ENCODE results near the gene TRPV4.
"Not testable (repeated sequence)": the region's sequence is repeated elsewhere in the genome, so short reads cannot be mapped to it uniquely, and the experiment has no call there.

Gene TRPV4

DNA sequence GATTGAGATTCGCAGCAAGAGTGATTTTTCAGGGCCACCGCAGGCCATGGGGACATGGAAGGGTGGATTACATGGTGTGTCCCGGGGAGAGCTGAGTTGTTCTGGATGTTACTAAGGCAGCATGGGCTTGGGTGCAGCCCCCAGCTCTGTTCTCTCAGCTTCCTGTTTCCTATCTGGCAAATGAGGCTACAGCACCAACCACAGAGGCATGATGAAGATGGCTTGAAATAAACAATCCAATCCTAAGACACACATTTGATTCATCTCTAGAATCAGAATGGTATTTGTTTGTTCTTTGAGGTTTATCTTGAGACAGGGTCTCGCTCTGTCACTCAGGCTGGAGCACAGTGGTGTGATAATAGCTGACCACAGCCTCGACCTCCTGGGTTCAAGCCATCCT lies 25.6 kb upstream of the TRPV4 start:
- no peak for DNase-seq

DNA sequence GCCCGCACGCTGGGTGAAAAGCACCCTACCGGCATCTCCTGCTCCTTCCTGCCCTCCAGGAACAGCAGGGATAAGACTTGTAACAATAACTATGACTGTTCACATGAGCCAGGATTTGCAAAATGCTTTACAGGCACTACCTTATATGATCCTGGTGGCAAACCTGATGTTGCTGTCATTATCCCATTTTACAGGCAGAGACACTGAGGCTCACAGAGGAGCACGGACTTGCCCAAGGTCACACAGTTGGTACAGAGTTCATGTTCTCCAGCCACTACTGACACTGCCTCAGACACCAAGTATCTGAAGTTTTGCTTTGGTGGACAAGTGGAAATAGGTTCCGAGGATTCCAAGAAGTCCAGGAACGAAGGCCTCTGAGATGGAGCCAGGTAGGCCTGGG lies 24.5 kb upstream of the TRPV4 start:
- DNase-seq, result no peak

DNA sequence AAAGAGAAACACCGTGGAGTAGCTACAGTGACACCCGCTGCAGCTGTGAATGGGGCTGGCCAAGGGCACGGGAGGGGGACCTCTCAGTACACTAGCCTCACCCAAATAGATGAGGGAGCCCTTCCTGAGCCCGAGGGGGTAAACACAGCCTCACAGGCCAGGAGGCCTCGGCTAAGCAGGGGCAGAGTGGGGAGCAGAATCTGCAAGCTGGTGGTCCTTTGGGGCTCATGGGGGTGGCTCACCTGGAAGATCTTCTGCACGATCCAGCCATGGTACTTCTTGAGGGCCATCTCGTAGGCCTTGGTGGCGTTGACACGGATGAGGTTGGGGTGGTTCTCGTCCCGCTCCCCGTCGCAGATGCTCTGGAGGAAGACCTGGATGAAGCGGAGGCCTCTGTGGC lies 22.2 kb upstream of the TRPV4 start:
- DNase-seq, result no peak

DNA sequence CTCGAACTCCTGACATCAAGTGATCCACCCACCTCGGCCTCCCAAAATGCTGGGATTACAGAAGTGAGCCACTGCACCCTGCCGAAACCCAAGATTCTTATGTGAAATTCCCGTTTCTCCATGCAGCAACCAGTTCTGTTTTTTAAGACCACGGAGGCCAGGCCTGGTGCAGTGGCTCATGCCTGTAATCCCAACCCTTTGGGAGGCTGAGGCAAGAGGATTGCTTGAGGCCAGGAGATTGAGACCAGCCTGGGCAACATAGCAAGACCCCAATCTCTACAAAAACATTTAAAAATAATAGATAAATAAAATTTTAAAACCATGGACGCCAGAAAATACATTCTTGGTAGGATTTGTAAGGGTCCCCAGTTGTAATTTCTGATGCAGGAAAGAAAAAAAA lies 17.3 kb upstream of the TRPV4 start:
- not testable (repeated sequence) for DNase-seq

DNA sequence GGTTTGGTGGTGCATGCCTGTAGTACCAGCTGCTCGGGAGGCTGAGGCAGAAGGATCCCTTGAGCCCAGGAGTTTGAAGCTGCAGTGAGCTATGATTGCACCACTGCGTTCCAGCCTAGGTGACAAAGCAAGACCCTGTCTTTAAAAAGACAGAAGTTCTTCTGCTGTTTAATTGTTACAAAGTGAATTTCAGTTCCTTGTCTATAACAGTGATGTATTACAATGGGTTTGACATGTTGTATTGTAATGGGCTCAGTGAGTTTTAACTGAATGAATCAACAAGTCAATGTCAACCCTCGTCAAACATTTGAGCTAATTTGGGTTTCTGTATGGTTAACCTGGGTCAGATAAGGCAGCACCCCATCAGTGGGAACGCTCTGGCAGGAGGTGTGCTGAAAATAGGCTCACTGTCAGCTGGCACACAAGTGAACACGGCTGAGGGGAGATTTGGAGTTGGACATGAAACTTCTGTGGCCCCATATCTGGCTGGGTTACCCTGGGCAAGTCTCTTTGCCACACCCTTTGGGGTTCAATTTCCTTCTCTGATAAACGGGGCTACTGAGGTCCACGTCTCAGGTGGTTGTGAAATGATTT lies 14.0 kb upstream of the TRPV4 start:
- DNase-seq, result no peak

DNA sequence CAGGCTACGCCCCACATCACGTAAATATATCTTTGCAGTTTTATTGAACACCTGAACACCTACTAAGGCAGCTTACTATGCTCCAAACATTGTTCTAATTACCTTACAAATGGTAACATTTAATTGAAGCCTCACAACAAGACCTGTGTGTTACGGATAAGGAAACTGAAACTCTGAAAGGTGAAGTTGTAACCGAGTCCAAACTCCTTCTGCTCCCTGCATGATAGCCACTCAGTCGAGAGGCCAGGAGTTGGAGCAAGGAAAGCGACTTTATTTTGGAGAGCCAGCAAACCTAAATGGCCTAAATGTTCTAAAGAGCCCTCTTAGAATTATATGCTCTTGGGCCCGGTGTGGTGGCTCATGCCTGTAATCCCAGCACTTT lies 12.6 kb upstream of the TRPV4 start:
- no peak for DNase-seq

DNA sequence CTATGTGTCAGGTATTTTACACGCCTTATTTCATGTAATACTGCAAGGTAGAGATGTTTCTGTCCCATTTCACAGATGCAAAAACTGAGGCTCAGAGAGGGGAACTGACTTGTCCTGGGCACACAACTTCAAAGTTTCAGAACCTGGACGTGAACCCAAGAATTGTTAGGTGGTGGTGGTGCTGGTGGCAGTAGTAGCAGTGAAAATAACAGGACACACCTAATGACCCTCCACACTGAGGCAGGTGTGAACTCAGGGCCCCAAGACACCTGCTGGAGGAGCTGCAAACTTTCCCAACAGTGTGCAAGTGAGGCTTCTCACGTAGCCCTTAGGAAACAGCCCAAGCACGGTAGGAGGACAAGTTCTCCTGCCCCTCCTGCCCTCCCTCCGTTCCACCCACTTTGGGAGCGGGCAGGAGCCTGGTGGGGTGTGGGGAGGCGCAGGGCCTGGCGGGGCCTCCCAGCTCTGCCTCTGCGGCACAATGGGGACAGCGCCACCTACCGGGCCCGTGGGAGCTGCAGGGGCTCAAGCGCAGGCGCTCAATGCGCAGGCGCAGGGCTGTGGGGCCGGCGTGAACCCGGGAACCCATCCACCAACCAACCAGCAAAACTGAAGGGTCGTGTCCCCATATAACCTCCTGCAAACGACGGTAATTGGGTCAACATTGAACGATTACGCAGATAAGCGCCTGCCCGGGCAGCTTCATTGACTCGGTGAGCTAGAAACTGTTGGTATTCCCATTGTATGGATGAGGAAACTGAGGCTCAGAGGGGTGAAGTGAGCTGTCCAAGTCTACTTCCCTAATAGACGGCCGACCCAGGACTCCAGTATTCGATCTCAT lies 12.0 kb upstream of the TRPV4 start:
- DNase-seq, result peak; percentile 87

DNA sequence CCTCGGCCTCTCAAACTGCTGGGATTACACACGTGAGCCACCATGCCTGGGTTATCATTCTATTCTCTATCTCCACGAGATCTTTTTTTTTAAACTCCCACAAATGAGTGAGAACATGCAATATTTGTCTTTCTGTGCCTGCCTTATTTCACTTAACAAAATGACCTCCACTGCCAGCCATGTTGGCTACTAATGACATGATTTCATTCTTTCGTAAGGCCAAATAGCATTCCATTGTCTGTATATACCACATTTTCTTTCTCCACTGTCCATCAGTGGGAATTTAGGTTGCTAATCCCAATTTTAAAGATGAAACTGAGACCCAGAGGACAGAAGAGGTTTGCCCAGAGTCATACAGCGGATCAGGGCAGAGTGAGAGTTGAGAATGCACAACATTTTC lies 10.9 kb upstream of the TRPV4 start:
- no peak for DNase-seq

DNA sequence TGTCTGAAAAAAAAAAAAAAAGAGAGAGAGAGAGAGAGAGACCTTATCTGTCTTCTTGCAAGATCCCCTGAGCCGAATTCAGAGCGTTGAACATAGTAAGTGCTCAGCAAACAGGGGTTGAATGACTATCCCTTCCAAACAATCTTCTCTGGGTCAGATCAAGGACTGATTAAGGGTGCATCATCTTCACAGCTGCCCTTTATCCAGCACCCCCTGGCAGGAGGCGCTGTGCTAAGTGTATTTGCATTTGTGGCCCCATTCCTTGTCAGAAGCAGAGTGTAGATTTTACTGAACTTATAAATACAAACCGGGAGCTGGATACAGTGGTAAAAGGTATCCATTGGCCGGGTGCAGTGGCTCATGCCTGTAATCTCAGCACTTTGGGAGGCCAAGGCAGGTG lies 8.8 kb upstream of the TRPV4 start:
- no peak for DNase-seq

DNA sequence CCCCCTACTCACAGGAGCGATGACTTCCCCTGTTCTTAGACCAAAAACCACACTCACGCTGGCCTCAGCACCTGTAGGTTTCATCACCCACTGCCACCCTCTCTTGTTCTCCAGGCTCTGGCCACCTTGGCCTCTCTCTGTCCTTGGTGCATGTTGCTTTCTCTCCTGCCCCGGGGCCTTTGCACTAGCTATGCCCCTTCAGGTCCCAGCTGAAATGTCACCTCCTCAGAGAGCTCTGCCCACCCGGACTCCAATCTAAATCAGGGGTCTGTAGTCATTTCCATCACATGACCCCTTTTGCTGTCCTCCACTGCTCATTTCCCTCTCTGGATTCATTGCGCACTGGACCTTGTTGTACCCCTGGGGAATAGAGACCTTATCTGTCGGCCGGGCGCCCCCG lies 8.2 kb upstream of the TRPV4 start:
- DNase-seq, result no peak

DNA sequence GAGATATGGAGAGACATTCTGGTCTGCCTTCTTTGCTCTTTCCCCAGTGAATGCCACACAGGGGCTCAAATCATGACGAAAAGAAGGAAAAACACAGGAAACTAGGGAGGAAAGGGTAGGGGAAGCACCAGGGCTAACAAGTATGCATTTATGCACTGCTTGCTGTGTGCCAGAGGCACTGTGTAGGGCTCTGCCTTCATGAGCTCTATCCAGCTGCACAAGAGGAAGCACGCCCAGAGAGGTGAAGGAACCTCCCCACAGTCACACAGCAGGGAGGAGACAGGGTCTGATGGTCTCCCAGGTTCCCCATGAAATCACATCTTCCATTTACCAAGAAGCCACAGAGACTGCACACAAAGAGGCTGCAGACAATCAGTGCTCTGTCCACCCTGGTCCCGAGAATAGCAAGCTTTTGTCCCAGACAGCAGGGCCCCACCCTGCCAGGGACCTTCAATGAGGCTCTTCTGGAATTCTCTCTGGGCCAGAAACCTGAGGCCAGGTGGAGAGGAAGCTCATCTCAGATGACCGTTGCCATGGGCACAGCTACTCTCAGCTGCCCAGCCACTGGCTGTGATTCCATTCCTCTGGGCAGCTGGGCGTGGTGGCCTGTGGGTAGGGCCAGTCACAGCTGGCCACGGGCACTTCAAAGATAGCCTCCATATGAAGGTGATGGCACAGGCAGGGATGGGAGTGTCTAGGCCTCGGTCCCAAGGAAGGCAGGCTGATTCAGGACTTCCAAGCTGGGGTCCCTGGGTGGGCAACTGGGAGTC lies 7.3 kb upstream of the TRPV4 start:
- DNase-seq, result no peak

DNA sequence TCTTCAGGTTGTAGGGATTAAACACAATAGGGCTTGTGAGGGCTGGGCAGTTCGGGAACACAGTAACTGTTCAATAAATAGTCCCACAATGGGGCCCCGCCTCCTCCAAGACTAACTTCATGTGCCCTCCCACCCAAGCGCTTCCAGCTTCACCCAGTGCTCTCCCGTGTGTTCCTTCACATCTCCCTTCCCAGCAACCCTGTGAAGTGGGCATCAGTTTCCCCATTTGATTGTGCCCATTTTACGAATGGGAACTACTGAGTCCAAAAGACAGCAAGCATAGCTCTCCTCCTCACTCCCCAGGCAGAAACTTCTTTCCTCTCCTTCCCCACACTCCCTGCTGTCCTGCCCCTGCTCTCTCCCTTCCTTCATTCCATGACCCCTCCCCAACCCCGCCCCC lies 6.2 kb upstream of the TRPV4 start:
- DNase-seq, result no peak

DNA sequence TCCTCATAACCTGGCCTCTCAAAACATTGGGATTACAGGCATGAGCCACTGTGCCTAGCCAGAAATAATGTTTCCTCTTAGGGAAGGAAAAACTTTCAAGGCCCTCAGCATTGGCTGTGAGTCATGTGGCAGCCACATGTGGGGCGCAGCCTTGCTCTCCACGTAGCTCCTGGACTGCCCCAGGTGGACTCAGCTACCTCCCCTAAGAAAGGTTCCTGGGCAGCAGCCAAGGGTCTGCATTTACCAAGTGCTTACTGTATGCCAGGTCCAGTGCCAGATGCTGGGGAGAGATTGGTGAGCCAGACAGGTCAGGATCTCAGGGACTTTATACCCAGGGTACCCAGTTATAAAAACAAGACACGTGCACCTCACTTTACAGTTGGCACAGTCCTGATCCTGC lies 3.7 kb upstream of the TRPV4 start:
- no peak for DNase-seq

DNA sequence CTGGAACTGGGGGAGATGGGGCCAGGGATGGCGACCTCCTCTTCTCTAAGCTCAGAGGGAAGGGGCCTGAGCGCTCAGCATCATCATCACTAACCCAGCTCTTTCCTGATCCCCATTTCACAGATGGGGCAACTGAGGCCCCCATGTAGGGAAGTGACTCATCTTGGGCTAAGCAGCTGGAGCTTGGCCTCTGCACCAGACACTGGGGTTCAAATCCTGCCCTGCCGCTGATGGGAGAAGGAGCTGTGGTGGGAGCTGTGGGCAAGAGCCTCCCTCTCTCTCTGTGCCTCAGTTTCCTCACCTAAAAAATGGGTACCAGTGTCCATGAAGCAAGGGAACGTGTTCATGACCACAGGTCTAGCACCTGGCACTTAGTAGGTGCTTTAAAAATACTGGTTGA lies 2.6 kb upstream of the TRPV4 start:
- DNase-seq, result no peak

DNA sequence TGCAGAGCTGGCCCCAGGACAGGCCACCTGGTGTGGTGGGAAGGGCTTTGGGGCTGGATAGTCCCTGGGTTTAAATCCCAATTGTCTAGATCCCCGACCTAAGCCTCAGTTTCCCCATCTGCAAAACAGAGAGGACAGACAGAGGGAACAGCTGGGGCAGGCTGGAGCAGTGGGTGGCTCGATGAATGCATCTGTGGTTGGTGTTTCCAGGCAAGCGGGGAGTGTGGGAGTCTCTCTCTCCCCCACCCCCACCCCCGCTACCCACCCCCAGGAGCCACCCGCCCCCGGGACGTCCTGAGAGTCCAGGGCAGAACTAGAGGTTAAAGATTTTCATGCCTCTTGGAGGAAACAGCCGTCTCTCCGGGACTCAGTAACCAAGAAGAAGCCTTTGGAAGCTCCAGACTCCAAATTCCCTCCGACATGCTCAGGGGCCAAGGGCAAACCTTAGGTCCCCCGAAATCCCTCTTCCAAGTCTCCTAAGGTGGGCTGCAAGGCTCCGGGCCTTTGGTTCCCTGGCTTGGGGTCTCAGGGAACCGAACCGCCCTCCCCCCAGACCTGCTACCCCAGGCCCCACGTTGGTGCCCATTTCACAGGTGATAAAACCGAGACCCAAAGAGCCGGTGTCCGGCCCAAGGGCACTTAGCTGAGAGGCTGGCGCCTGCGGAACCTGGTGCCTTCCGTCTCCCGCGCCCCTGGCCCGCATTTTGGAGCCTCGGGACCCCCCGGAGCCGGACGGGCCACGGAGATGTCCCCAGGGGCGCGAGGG lies 474 bp downstream of the TRPV4 start:
- DNase-seq, result no peak

DNA sequence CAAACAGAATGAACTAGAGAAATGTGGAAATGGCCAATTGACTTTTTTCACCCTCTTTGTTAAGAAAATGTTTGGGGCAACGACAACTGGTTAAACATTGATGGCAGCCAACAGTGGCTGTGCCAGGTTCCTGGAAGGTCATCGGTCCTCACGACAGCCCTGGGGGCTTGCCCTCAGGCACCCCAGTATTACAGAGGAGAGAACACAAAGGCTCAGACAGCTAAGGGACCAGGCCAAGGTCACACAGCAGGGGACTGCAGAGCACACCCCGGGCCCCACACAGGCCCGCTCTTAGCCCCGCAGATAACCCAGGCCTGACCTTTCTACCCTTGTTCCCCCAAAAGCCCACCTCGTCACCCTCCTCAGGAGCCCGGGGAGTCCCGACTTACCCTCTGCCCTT lies 1.3 kb downstream of the TRPV4 start:
- no peak for DNase-seq

DNA sequence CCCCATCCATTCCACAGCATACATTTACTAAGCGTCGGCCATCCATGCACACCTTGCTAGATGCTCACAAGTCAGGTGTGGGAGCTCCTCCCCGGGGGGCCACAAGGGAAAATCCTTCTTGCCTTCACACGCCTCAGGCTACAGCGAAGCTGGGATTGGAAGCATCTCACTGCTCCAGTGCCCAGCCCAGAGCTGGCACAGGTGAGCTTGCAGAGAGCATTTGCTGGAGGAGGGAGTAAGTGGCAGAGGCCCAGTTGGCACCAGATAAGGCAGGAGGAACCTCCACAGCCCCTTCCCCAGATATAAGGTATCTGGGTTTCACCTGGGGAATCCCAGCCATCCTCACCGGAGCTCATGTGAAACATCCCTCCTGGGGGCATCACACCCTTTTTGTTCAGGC lies 1.8 kb downstream of the TRPV4 start:
- DNase-seq, result no peak

DNA sequence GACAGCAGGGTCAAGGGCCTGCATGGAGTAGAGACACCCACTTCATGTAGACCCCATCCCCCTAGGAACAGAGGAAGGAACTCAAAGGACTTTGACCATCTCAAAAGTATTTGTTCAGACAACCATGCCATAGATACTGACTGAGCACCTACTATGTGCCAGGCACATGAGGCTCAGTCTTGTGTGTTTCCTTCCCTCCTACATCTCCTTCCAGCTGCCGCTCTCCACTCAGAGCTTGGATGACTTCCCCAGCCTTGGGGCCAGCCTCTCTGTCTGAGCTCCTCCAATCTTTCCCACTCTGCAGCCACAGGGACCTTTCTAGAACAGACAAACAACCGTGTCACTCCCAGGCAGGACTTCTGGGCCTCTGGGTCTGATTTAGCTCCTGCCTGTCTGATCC lies 2.5 kb downstream of the TRPV4 start:
- no peak for DNase-seq

DNA sequence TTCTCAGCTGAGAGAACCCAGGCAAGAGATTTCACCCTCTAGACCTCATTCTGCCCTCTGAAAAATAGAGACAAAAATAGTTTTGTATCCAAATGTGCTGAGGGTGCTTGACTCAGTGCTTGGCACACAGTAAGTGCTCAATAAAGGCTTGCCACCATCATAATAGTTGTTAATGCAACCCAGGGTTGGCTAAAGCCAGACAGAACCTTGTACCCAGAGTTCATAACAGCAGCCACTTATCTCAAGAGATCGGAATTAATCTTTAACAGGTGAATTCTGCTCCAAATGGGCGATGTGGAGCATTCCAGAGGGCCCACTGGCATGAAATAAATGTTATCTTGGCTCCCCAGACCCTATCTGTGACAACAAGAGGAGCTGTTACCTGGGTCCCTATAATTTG lies 2.9 kb downstream of the TRPV4 start:
- no peak for DNase-seq

DNA sequence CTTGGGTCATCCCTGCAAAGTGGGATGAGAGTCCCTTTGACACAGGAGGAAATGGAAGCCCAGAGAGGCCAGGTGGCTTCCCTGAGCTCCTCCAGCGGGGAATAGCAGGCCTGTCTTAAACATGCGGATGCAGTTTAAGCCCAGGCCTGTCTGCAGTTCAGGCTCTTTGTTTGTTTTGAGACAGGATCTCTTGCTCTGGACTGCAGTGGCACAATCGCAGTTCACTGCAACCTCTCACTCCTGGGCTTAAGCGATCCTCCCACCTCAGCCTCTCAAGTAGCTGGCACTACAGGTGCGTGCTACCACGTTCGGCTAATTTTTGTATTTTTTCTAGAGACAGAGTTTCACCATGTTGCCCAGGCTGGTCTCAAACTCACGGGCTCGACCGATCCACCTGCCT lies 3.5 kb downstream of the TRPV4 start:
- no peak for DNase-seq

DNA sequence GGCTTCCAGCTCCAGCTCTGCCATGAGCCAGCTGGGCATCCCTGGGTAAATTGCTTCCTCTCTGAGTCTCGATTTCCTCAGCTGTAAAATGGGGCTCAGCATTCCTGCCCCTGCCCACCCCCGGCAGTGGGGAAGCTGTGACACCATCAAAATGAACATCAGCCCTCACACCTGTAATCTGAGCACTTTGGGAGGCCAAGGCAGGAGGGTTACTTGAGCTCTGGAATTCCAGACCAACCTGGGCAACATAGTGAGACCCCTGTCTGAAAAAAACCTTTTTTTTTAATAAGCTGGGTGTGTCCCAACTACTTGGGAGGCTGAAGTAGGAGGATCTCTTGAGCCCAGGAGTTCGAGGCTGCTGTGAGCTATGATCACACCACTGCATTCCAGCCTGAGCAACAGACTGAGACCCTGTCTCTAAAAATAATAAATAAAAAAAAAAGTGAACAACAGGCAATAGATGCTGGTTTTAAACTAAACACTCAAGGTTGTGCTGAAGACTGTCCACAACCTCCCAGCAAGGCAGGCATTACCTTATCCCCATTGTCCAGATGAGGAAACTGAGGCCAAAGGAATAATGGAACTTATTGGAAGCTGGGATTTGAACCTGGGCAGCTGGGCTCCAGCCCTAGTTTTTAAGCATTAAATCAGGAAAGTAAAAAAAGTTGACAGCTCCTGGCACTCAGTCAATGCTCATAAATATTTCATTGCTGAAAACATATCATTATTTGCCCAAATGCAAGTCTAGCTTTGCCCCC lies 4.3 kb downstream of the TRPV4 start:
- DNase-seq, result no peak

Data from midbrain (tissue), 1 donor.